B cell (primary cell): Measurements from ENCODE around the gene LRP2BP. TPM values are rescaled to one million over a fixed set of nuclear protein-coding genes. Genes with fewer than 3 reads are reported as not detected.

Experiments
- ATAC-seq: fragments of 200-7000 bp; cut with Tn5 transposase; one replicate; pipeline ENCODE4 v1.10.0; 2021; ENCODE audit warnings: low read depth, mild to moderate bottlenecking, moderate number of reproducible peaks, moderate library complexity
- CTCF ChIA-PET: fragments of 350-600 bp; sonication (Branson Sonifier 250); formaldehyde crosslinking; loops from one replicate; lab custom pipeline; 2021; ENCODE audit warnings: antibody characterized with exemption, inconsistent platforms; lab: Charles Lee
- POLR2A ChIA-PET: fragments of 350-600 bp; sonication (Branson Sonifier 250); formaldehyde crosslinking; loops from one replicate; lab custom pipeline; 2021; ENCODE audit warnings: antibody characterized with exemption; lab: Charles Lee
- DNase-seq: peaks from one replicate; pipeline ENCODE4 v3.0.0; 2013
- H2AFZ ChIP-seq: 2 replicates; pipeline ENCODE4 v1.6.1; 2012; ENCODE audit warnings: mild to moderate bottlenecking, low read depth, low read length; ENCODE audit not compliant: insufficient read depth, poor library complexity, severe bottlenecking
- H3K27ac ChIP-seq, 2 donors: 1 replicate in 1 of 2; 2 replicates in 1 of 2; pipeline ENCODE4 v1.5.1; 2012 to 2013; ENCODE audit warnings: low read length in 2 of 2, mild to moderate bottlenecking in 2 of 2, moderate library complexity in 1 of 2
- H3K27me3 ChIP-seq, 4 experiments: fragments of 200-600 bp in 1 of 4; sonication (generic) in 1 of 4; replicated peaks in 1 of 4; 1 replicate in 2 of 4; 2 replicates in 2 of 4; pipeline versions ENCODE4 v1.6.1 to v1.7.0; 2013 to 2016; ENCODE audit warnings: low read length in 3 of 4, mild to moderate bottlenecking in 2 of 4, mixed read lengths in 1 of 4, moderate library complexity in 1 of 4; ENCODE audit not compliant: insufficient read depth in 4 of 4, control insufficient read depth in 3 of 4; ENCODE audit errors: control extremely low read depth in 1 of 4
- H3K36me3 ChIP-seq, 2 experiments: replicated peaks in 1 of 2; 1 replicate in 1 of 2; 2 replicates in 1 of 2; pipeline versions ENCODE4 v1.6.1 to v1.7.1; 2013; ENCODE audit warnings: low read length in 1 of 2; ENCODE audit not compliant: insufficient read depth in 2 of 2, control insufficient read depth in 1 of 2; ENCODE audit errors: control extremely low read depth in 1 of 2, extremely low read depth in 1 of 2
- H3K4me1 ChIP-seq, 2 donors: fragments of 200-600 bp in 1 of 2; sonication (generic) in 1 of 2; 1 replicate in 1 of 2; 2 replicates in 1 of 2; pipeline versions ENCODE4 v1.5.1 to v1.6.1; 2013 to 2017; ENCODE audit warnings: low read length in 2 of 2; ENCODE audit not compliant: control insufficient read depth in 2 of 2, insufficient read depth in 2 of 2
- H3K4me2 ChIP-seq: replicated peaks from 2 replicates; pipeline ENCODE3; 2012; ENCODE audit warnings: mild to moderate bottlenecking, low read depth, low read length; ENCODE audit not compliant: poor library complexity, severe bottlenecking
- H3K4me3 ChIP-seq, 5 experiments: fragments of 200-600 bp in 1 of 5; sonication (generic) in 1 of 5; 1 replicate in 3 of 5; 2 replicates in 2 of 5; pipeline versions ENCODE4 v1.5.1 to v1.7.0; 2011 to 2016; ENCODE audit warnings: low read length in 4 of 5, mild to moderate bottlenecking in 4 of 5, low read depth in 2 of 5, control low read depth in 1 of 5, moderate library complexity in 1 of 5; ENCODE audit not compliant: insufficient read depth in 1 of 5; ENCODE audit errors: control extremely low read depth in 1 of 5, extremely low read depth in 1 of 5
- H3K79me2 ChIP-seq: fragments of 200-600 bp; sonication (generic); one replicate; pipeline ENCODE4 v1.6.0; 2016; ENCODE audit warnings: low read length; ENCODE audit not compliant: control insufficient read depth, insufficient read depth
- H3K9ac ChIP-seq: fragments of 200-600 bp; sonication (generic); 2 replicates; pipeline ENCODE4 v1.6.1; 2017; ENCODE audit warnings: mild to moderate bottlenecking, low read length, moderate library complexity
- H3K9me3 ChIP-seq, 3 donors: one replicate each; pipeline versions ENCODE4 v1.6.1 to v1.7.1; 2013; ENCODE audit warnings: low read length in 2 of 3; ENCODE audit not compliant: control insufficient read depth in 2 of 3, insufficient read depth in 1 of 3; ENCODE audit errors: control extremely low read depth in 1 of 3
- H4K20me1 ChIP-seq: 2 replicates; pipeline ENCODE4 v1.6.0; 2012; ENCODE audit warnings: mild to moderate bottlenecking, low read length; ENCODE audit not compliant: insufficient read depth, control insufficient read depth, poor library complexity, severe bottlenecking
- H3K27ac Mint-ChIP-seq: one replicate; pipeline ENCODE4 v1.8.0; 2021; ENCODE audit warnings: mixed read lengths
- H3K27me3 Mint-ChIP-seq: one replicate; pipeline ENCODE4 v1.8.0; 2021; ENCODE audit warnings: mixed read lengths
- H3K4me1 Mint-ChIP-seq: one replicate; pipeline ENCODE4 v1.8.0; 2021; ENCODE audit warnings: mixed read lengths
- H3K4me3 Mint-ChIP-seq: one replicate; pipeline ENCODE4 v1.8.0; 2021; ENCODE audit warnings: mixed read lengths
- H3K9me3 Mint-ChIP-seq: one replicate; pipeline ENCODE4 v1.8.0; 2022; ENCODE audit warnings: mixed read lengths; ENCODE audit not compliant: insufficient read depth
- EZH2 ChIP-seq: IDR thresholded peaks from 2 replicates; pipeline ENCODE4 v1.6.1; 2012; ENCODE audit warnings: borderline replicate concordance, low read depth, mild to moderate bottlenecking, moderate library complexity, low read length; ENCODE audit not compliant: insufficient read depth, poor library complexity, severe bottlenecking
- WGBS: methylation state at CpG from one replicate; pipeline ENCODE4 v1.1.5; 2013; ENCODE audit warnings: missing lambda C conversion rate; ENCODE audit not compliant: insufficient coverage; 5-methylcytosine and 5-hydroxymethylcytosine counted together
- intact Hi-C: fragments of 100-400 bp; cut with micrococcal nuclease; formaldehyde crosslinking; loops from one replicate; pipeline ENCODE4 v1.10.0; 2022
- polyA plus RNA-seq: library from polyadenylated mRNA; depleted of rRNA; stranded (reverse); fragments of >200 nt; gene quantifications from 2 replicates; pipeline ENCODE4 v1.2.3, GENCODE V29; 2012
- total RNA-seq, 2 donors: library from RNA; stranded (reverse); fragments of 120-200 nt in 1 of 2; gene quantifications; 1 replicate in 1 of 2; 2 replicates in 1 of 2; pipeline versions ENCODE4 v1.2.3 to v1.2.4, GENCODE V29; 2013 to 2022
- TF ChIP-seq, protein P1 (sequence below): fragments of 200-600 bp; IDR thresholded peaks from one replicate; pipeline ENCODE4 v1.8.0; 2022; ENCODE audit warnings: antibody characterized with exemption, mild to moderate bottlenecking

The LRP2BP gene
- total and polyA plus RNA-seq, 2 donors (not counting 1 experiment from before 2014, with no cell fraction given): 0.15 to 1.6 TPM

DNA sequence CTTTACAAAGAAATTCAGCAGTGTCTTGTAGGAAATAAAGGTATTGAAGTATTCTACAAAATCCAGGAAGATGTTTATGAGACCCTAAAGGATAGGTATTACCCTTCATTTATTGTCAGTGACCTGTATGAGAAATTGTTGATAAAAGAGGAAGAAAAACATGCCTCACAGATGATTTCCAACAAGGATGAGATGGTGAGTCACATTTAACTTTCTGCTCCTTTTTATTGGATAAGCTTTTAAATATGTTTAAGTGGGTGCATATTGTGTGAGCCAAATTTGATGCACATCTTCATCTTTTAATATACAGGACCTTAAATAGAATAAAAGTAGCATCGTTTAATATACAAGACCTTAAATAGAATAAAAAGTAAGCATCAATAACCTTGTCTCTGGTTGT lies 72.1 kb downstream of the LRP2BP start:
- DNase-seq (no peak), ATAC-seq (no peak)
- Histone ChIP-seq H2AFZ (no peak overlapping the region), H3K27me3 (no peaks in the 10 kb centered on the region), H4K20me1 (no peaks in the 10 kb centered on the region), H3K4me2 (no peak overlapping the region), H3K4me3 (no peak overlapping the region), H3K4me1 (no peaks in the 10 kb centered on the region), H3K9ac (no peak overlapping the region), H3K36me3 (peaks cover 14 to 27% of the 10 kb centered on the region in 2 experiments), H3K9me3 (no peaks in the 10 kb centered on the region), H3K79me2 (peaks cover 13% of the 10 kb centered on the region), H3K27ac (no peak overlapping the region)
- no peaks in the 10 kb centered on the region for H3K4me1 Mint-ChIP-seq
- ChIA-PET POLR2A (no interaction called here), CTCF (no interaction called here)
- intact Hi-C loops: loop anchor here (5.0 kb wide), 1 partner anchor 34 kb away; no protein-coding TSS in a partner anchor
- H3K27me3 Mint-ChIP-seq: no peaks in the 10 kb centered on the region
- WGBS: no CpG with 5 or more reads among the region's 1 CpG
- no peaks in the 10 kb centered on the region for H3K9me3 Mint-ChIP-seq
- no peak for TF ChIP-seq EZH2
- TF ChIP-seq, protein P1, sequence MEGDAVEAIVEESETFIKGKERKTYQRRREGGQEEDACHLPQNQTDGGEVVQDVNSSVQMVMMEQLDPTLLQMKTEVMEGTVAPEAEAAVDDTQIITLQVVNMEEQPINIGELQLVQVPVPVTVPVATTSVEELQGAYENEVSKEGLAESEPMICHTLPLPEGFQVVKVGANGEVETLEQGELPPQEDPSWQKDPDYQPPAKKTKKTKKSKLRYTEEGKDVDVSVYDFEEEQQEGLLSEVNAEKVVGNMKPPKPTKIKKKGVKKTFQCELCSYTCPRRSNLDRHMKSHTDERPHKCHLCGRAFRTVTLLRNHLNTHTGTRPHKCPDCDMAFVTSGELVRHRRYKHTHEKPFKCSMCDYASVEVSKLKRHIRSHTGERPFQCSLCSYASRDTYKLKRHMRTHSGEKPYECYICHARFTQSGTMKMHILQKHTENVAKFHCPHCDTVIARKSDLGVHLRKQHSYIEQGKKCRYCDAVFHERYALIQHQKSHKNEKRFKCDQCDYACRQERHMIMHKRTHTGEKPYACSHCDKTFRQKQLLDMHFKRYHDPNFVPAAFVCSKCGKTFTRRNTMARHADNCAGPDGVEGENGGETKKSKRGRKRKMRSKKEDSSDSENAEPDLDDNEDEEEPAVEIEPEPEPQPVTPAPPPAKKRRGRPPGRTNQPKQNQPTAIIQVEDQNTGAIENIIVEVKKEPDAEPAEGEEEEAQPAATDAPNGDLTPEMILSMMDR: no peak
- H3K4me3 Mint-ChIP-seq: no peak overlapping the region
- H3K27ac Mint-ChIP-seq: no peak overlapping the region

DNA sequence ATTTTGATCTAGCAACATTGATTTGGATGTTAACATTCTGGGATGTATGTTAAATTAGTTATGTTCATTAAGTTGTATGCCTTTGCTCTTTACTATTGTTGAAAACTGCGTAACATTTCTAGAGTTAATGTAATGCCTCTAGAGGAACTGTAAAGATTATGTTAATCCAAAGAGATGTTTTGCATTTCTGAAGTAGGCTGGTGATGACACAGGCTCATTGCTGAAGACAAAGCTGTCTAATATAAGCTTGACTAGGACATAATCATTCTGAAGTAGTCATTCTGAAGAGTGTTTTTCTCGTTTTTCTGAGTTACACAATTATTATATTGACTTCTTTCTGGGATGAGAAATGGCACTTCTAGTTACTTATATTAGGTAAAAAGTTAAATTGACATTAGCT lies 72.9 kb downstream of the LRP2BP start:
- POLR2A ChIA-PET: no interaction called here

More for the DNA sequence above, 72.9 kb downstream of the LRP2BP start:
- Histone ChIP-seq H3K4me3 (no peak overlapping the region), H3K9me3 (no peaks in the 10 kb centered on the region), H3K4me1 (no peaks in the 10 kb centered on the region), H3K27ac (no peak overlapping the region), H4K20me1 (no peaks in the 10 kb centered on the region), H3K4me2 (no peak overlapping the region), H3K9ac (no peak overlapping the region), H3K79me2 (peaks cover 9% of the 10 kb centered on the region), H3K36me3 (peaks cover 14 to 33% of the 10 kb centered on the region in 2 experiments), H3K27me3 (no peaks in the 10 kb centered on the region), H2AFZ (no peak overlapping the region)
- Mint-ChIP-seq H3K4me3 (no peak overlapping the region), H3K27ac (no peak overlapping the region), H3K27me3 (no peaks in the 10 kb centered on the region), H3K9me3 (no peaks in the 10 kb centered on the region), H3K4me1 (no peaks in the 10 kb centered on the region)
- intact Hi-C loops: loop anchor here (5.0 kb wide), 1 partner anchor 34 kb away; no protein-coding TSS in a partner anchor
- CTCF ChIA-PET: no interaction called here
- DNase-seq (no peak), ATAC-seq (no peak)
- no peak for TF ChIP-seq EZH2
- TF ChIP-seq, protein P1: no peak
- 100% methylated on average over 1 of the region's 2 CpGs for WGBS
